Smooth muscle cell (in vitro differentiated cells): ENCODE data around the gene ARSK. TPM values are rescaled to one million over a fixed set of nuclear protein-coding genes. Genes with fewer than 3 reads are reported as not detected.

Source experiments
- DNase-seq: peaks from one replicate; lab custom pipeline; 2025; ENCODE audit not compliant: unreplicated experiment; lab: John Stamatoyannopoulos, UW
- H2AFZ ChIP-seq: fragments of 200-600 bp; sonication (generic); 2 replicates; pipeline ENCODE4 v1.6.0; 2016; ENCODE audit warnings: antibody characterized with exemption, low read depth, mild to moderate bottlenecking
- H3F3A ChIP-seq: fragments of 200-600 bp; sonication (generic); 2 replicates; pipeline ENCODE4 v1.6.0; 2017; ENCODE audit warnings: antibody characterized with exemption, low read depth
- H3K27ac ChIP-seq: fragments of 200-600 bp; sonication (generic); 2 replicates; pipeline ENCODE4 v1.5.1; 2016; ENCODE audit warnings: low read depth, mild to moderate bottlenecking
- H3K27me3 ChIP-seq: fragments of 200-600 bp; sonication (generic); 2 replicates; pipeline ENCODE4 v1.6.1; 2016; ENCODE audit warnings: low read depth, mild to moderate bottlenecking
- H3K36me3 ChIP-seq: fragments of 200-600 bp; sonication (generic); 2 replicates; pipeline ENCODE4 v1.5.1; 2016; ENCODE audit warnings: low read depth
- H3K4me1 ChIP-seq: fragments of 200-600 bp; sonication (generic); 2 replicates; pipeline ENCODE4 v1.5.1; 2016; ENCODE audit warnings: low read depth
- H3K4me2 ChIP-seq: fragments of 200-600 bp; sonication (generic); 2 replicates; pipeline ENCODE4 v1.6.0; 2016; ENCODE audit warnings: mild to moderate bottlenecking
- H3K4me3 ChIP-seq: fragments of 200-600 bp; sonication (generic); 2 replicates; pipeline ENCODE4 v1.5.1; 2016; ENCODE audit warnings: mild to moderate bottlenecking
- H3K79me2 ChIP-seq: fragments of 200-600 bp; sonication (generic); 2 replicates; pipeline ENCODE4 v1.6.0; 2016; ENCODE audit warnings: low read depth, mild to moderate bottlenecking
- H3K9ac ChIP-seq: fragments of 200-600 bp; sonication (generic); 2 replicates; pipeline ENCODE4 v1.6.0; 2016; ENCODE audit warnings: low read depth
- H3K9me3 ChIP-seq: fragments of 200-600 bp; sonication (generic); replicated peaks from 2 replicates; pipeline ENCODE4 v1.5.1; 2016; ENCODE audit warnings: low read depth
- H4K20me1 ChIP-seq: fragments of 200-600 bp; sonication (generic); 2 replicates; pipeline ENCODE4 v1.6.0; 2016; ENCODE audit warnings: low read depth
- CTCF ChIP-seq: fragments of 200-600 bp; sonication (generic); IDR thresholded peaks from 2 replicates; pipeline ENCODE4 v1.5.1; 2017; ENCODE audit warnings: borderline replicate concordance, mild to moderate bottlenecking, antibody characterized with exemption; ENCODE audit not compliant: insufficient read depth, poor library complexity, severe bottlenecking
- WGBS: methylation state at CpG from one replicate; pipeline ENCODE4 v1.1.7; 2016; ENCODE audit warnings: low lambda C conversion rate; 5-methylcytosine and 5-hydroxymethylcytosine counted together
- polyA plus RNA-seq: library from polyadenylated mRNA; unstranded; fragments of >200 nt; fragmentation: Nextera tagmentation; extraction: Ambion mirVana; gene quantifications from 2 replicates; pipeline ENCODE4 v1.2.1, GENCODE V29; 2016
- total RNA-seq: library from RNA; depleted of rRNA; stranded (reverse); fragments of >200 nt; gene quantifications from 2 replicates; pipeline ENCODE4 v1.2.3, GENCODE V29; 2014

Gene ARSK
- total and polyA plus RNA-seq, 2 experiments from 2014 or later: 12.1 to 18.8 TPM

- no peak for DNase-seq
- 26% methylated on average over 19 of the region's 19 CpGs for WGBS
These were observed 64.7 kb downstream of the ARSK start for GRCh38 chr5:95619514-95620029.

GRCh38 chr5:95620030-95620869 is 65.3 kb downstream of the ARSK start, which contains the start of gene GPR150:
Gene GPR150, plus strand, starts transcription at chr5:95620087. Its CDS starts 189 bp downstream, at chr5:95620276.
- H3K9ac ChIP-seq: no peak within 1 kb of the TSS
- H3K9me3 ChIP-seq: no peaks in the 10 kb centered on the region
- no peaks in the 10 kb centered on the region for H3K36me3 ChIP-seq
- no peaks in the 10 kb centered on the region for H4K20me1 ChIP-seq
- H3K4me2 ChIP-seq: peak within 1 kb of the TSS; percentile 96
- no peak within 1 kb of the TSS for H3K27ac ChIP-seq
- H3K4me3 ChIP-seq: peak within 1 kb of the TSS; percentile 59
- H3K4me1 ChIP-seq: peaks cover 22% of the 10 kb centered on the region
- DNase-seq: no peak
- H3K27me3 ChIP-seq: peaks cover 36% of the 10 kb centered on the region
- H2AFZ ChIP-seq: peak within 1 kb of the TSS; percentile 96
- no peaks in the 10 kb centered on the region for H3K79me2 ChIP-seq
- 2% methylated on average over 50 of the region's 85 CpGs for WGBS
- H3F3A ChIP-seq: no peaks in the 10 kb centered on the region
- no peak for TF ChIP-seq CTCF

More at GRCh38 chr5:95619514-95620029, 64.7 kb downstream of the ARSK start:
- TF ChIP-seq CTCF: no peak
- peak overlapping the region; percentile 59 for H3K4me3 ChIP-seq
- no peaks in the 10 kb centered on the region for H3K9me3 ChIP-seq
- peaks cover 36% of the 10 kb centered on the region for H3K27me3 ChIP-seq
- peak overlapping the region; percentile 96 for H3K4me2 ChIP-seq
- H3K4me1 ChIP-seq: peaks cover 22% of the 10 kb centered on the region
- H3K9ac ChIP-seq: no peak overlapping the region
- no peaks in the 10 kb centered on the region for H3K79me2 ChIP-seq
- H3K36me3 ChIP-seq: no peaks in the 10 kb centered on the region
- H3K27ac ChIP-seq: no peak overlapping the region
- no peaks in the 10 kb centered on the region for H3F3A ChIP-seq
- no peaks in the 10 kb centered on the region for H4K20me1 ChIP-seq
- peak overlapping the region; percentile 83 for H2AFZ ChIP-seq

GRCh38 chr5:95620870-95621838 is 66.3 kb downstream of the ARSK start:
- no peaks in the 10 kb centered on the region for H3K9me3 ChIP-seq
- H3K27me3 ChIP-seq: peaks cover 36% of the 10 kb centered on the region
- no peaks in the 10 kb centered on the region for H3K79me2 ChIP-seq
- H3F3A ChIP-seq: no peaks in the 10 kb centered on the region
- no peak overlapping the region for H3K9ac ChIP-seq
- H4K20me1 ChIP-seq: no peaks in the 10 kb centered on the region
- peaks cover 22% of the 10 kb centered on the region for H3K4me1 ChIP-seq
- H3K36me3 ChIP-seq: no peaks in the 10 kb centered on the region
- no peak for TF ChIP-seq CTCF
- 2% methylated on average over 87 of the region's 92 CpGs for WGBS
- H3K27ac ChIP-seq: no peak overlapping the region
- H3K4me2 ChIP-seq: peak overlapping the region; percentile 96
- H2AFZ ChIP-seq: peak overlapping the region; percentile 96
- peak overlapping the region; percentile 59 for H3K4me3 ChIP-seq
- DNase-seq: no peak
